Testis (tissue), 3 donors: ENCODE measurements around the gene RHBDL2. TPM values are rescaled to one million over a fixed set of nuclear protein-coding genes. Genes with fewer than 3 reads are reported as not detected.
"Not testable (repeated sequence)": the region's sequence is repeated elsewhere in the genome, so short reads cannot be mapped to it uniquely, and the experiment has no call there.

ENCODE experiments used
- DNase-seq: peaks from one replicate; pipeline ENCODE4 v3.0.0-alpha.2; 2019
- H3K27ac ChIP-seq, 2 donors: fragments of 200-600 bp; sonication (generic); one replicate each; pipeline ENCODE4 v1.5.1; 2019
- H3K27me3 ChIP-seq: fragments of 200-600 bp; sonication (generic); one replicate; pipeline ENCODE4 v1.5.1; 2019
- H3K36me3 ChIP-seq: fragments of 200-600 bp; sonication (generic); one replicate; pipeline ENCODE4 v1.5.1; 2017; ENCODE audit warnings: low read depth; ENCODE audit errors: missing control alignments
- H3K4me1 ChIP-seq: fragments of 200-600 bp; sonication (generic); one replicate; pipeline ENCODE4 v1.5.1; 2019
- H3K4me3 ChIP-seq, 2 donors: fragments of 200-600 bp; sonication (generic); one replicate each; pipeline ENCODE4 v1.5.1; 2017 to 2019
- H3K9me3 ChIP-seq: fragments of 200-600 bp; sonication (generic); one replicate; pipeline ENCODE4 v1.5.1; 2017
- POLR2A ChIP-seq: fragments of 450-650 bp; IDR thresholded peaks from one replicate; pipeline ENCODE4 v1.6.1; 2017; ENCODE audit warnings: antibody characterized with exemption, mild to moderate bottlenecking, moderate library complexity
- WGBS, 2 donors: methylation state at CpG; one replicate each; pipeline ENCODE4 v1.1.5; 2018; 5-methylcytosine and 5-hydroxymethylcytosine counted together
- intact Hi-C: fragments of 100-400 bp; cut with DNase I; formaldehyde crosslinking; loops from one replicate; pipeline ENCODE4 v1.15.1; 2023; ENCODE audit warnings: low total_unique reads
- polyA plus RNA-seq: library from polyadenylated mRNA; stranded (reverse); fragments of 350-450 nt; fragmentation: Illumina TruSeq; extraction: RNeasy Lipid Tissue Mini Kit (QIAGEN cat#74804); gene quantifications from one replicate; pipeline ENCODE4 v1.2.3, GENCODE V29; 2014; ENCODE audit warnings: low read depth, low replicate concordance; ENCODE audit not compliant: insufficient read depth
- small RNA-seq, 2 donors: library from RNA; depleted of rRNA; stranded (forward); fragments of <200 nt; gene quantifications; one replicate each; pipeline ENCODE3, GENCODE V24; 2016
- total RNA-seq, 2 donors: library from RNA; depleted of rRNA; stranded (reverse); fragments of >200 nt; gene quantifications; one replicate each; pipeline ENCODE4 v1.2.3, GENCODE V29; 2016
- TF ChIP-seq, protein P1 (sequence below), 3 experiments: fragments of 450-650 bp in 2 of 3; fragments of 200-600 bp in 1 of 3; sonication (generic) in 1 of 3; IDR thresholded peaks; one replicate each; pipeline ENCODE4 v1.5.1; 2016 to 2019; ENCODE audit warnings: antibody characterized with exemption in 3 of 3, mild to moderate bottlenecking in 2 of 3, moderate library complexity in 1 of 3

RHBDL2 gene
- total and polyA plus RNA-seq, 3 donors from 2014 or later, result 10.8 to 16.5 (median 15.1) TPM

- WGBS, 2 donors, result 90 to 98% methylated on average over 3 of the region's 3 CpGs
- Histone ChIP-seq H3K36me3 (no peaks in the 10 kb centered on the region), H3K27me3 (no peaks in the 10 kb centered on the region), H3K4me1 (no peaks in the 10 kb centered on the region), H3K4me3 (no peak overlapping the region), H3K27ac (no peak overlapping the region), H3K9me3 (no peaks in the 10 kb centered on the region)
- TF ChIP-seq, protein P1, sequence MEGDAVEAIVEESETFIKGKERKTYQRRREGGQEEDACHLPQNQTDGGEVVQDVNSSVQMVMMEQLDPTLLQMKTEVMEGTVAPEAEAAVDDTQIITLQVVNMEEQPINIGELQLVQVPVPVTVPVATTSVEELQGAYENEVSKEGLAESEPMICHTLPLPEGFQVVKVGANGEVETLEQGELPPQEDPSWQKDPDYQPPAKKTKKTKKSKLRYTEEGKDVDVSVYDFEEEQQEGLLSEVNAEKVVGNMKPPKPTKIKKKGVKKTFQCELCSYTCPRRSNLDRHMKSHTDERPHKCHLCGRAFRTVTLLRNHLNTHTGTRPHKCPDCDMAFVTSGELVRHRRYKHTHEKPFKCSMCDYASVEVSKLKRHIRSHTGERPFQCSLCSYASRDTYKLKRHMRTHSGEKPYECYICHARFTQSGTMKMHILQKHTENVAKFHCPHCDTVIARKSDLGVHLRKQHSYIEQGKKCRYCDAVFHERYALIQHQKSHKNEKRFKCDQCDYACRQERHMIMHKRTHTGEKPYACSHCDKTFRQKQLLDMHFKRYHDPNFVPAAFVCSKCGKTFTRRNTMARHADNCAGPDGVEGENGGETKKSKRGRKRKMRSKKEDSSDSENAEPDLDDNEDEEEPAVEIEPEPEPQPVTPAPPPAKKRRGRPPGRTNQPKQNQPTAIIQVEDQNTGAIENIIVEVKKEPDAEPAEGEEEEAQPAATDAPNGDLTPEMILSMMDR (IDR thresholded peaks at IDR 0.05), result no peak
- no peak for TF ChIP-seq POLR2A
- DNase-seq, result no peak
- intact Hi-C loops, result no loop called here
These were observed 95.4 kb downstream of the RHBDL2 start for GRCh38 chr1:38846210-38846609.

GRCh38 chr1:38845088-38845487 lies 96.5 kb downstream of the RHBDL2 start:
- intact Hi-C loops, result not testable (repeated sequence)

DNA sequence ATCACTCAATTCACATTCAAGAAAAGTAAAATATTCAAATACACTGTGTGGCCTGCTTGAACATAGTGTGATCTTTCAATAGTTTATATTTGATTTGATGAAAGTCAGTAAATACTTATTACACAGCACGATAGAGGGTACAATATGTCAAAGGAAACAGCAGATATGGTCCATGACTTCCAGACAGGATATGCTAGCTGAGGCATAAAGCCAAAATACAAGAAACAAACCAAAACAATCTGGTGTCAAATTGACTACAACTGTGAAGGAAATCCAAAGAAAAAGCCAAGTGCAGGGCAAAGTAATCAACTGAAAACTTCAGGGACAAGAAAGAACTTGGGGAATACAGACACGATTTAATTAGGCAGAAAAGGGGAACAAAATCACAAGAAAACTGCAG lies 101.3 kb downstream of the RHBDL2 start:
- WGBS, 2 donors, result 52 to 62% methylated on average over 2 of the region's 2 CpGs
- Histone ChIP-seq H3K36me3 (no peaks in the 10 kb centered on the region), H3K9me3 (no peaks in the 10 kb centered on the region), H3K27me3 (no peaks in the 10 kb centered on the region), H3K4me1 (no peaks in the 10 kb centered on the region), H3K4me3 (no peak overlapping the region), H3K27ac (no peak overlapping the region)
- intact Hi-C loops, result no loop called here
- no peak for TF ChIP-seq POLR2A
- TF ChIP-seq, protein P1 (IDR thresholded peaks at IDR 0.05), result no peak
- no peak for DNase-seq

More at GRCh38 chr1:38845088-38845487, 96.5 kb downstream of the RHBDL2 start:
- not testable (repeated sequence) for H3K4me3 ChIP-seq, H3K27ac ChIP-seq, H3K36me3 ChIP-seq, H3K4me1 ChIP-seq, H3K9me3 ChIP-seq, DNase-seq, H3K27me3 ChIP-seq
- 93 to 96% methylated on average over 3 of the region's 3 CpGs for WGBS, 2 donors

DNA sequence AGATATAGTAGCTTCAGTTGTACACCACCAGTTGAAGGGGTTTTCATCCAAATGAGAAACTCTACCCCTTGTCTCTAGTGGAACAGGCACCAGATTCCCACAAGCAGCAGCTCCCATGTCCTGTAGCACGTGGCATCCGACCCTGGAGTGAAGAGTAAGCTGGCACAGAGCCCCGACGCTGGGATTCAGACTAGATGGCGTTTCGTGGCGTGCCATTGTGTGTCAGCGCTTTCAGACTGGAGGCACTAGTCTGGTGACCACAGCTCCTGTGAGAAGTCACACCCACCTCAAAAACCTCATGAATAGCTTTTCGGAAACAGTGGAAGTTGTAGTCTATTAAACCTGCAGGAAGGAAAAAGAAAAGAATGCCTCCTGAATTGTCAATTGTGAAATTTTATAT lies 102.3 kb downstream of the RHBDL2 start:
- Histone ChIP-seq H3K36me3 (no peaks in the 10 kb centered on the region), H3K4me1 (no peaks in the 10 kb centered on the region), H3K4me3 (no peak overlapping the region), H3K27me3 (no peaks in the 10 kb centered on the region), H3K9me3 (no peaks in the 10 kb centered on the region), H3K27ac (no peak overlapping the region)
- TF ChIP-seq POLR2A, result no peak
- TF ChIP-seq, protein P1 (IDR thresholded peaks at IDR 0.05), result no peak
- intact Hi-C loops, result no loop called here
- no peak for DNase-seq
- 85 to 87% methylated on average over 9 of the region's 9 CpGs for WGBS, 2 donors

- DNase-seq, H3K4me1 ChIP-seq, H3K4me3 ChIP-seq, intact Hi-C loops, H3K36me3 ChIP-seq, H3K27ac ChIP-seq, H3K27me3 ChIP-seq, H3K9me3 ChIP-seq: not testable (repeated sequence)
- 86 to 90% methylated on average over 10 of the region's 10 CpGs for WGBS, 2 donors
These were observed 105.3 kb downstream of the RHBDL2 start for GRCh38 chr1:38836316-38836715.

Small RNA genes lying within 50 kb of the gene (small RNA-seq; reads per million reads assigned to genes)
- gene GJA9-MYCBP, result 0 reads per million in 2 donors
- 0 reads per million in 2 donors for gene RF00019
- 0 reads per million in 2 donors for gene RNU6-605P

Other genes starting within 250 kb of the RHBDL2 start
- gene RRAGC, start 82.1 kb downstream of the RHBDL2 start, total RNA-seq, result 10 to 100 TPM; 25.2 to 29.5 TPM
- gene RRAGC, start 82.1 kb downstream of the RHBDL2 start, polyA plus RNA-seq, result 40.3 TPM
- gene MYCBP, start 68.5 kb downstream of the RHBDL2 start, total RNA-seq, result 10 to 100 TPM; 18.5 to 24.3 TPM
- 53.0 TPM for gene MYCBP, start 68.5 kb downstream of the RHBDL2 start, polyA plus RNA-seq
- 1 to 10 TPM in 1 of 2 donors, under 1 TPM in 1; 0.19 to 1.0 TPM for gene GJA9, start 60.2 kb downstream of the RHBDL2 start, total RNA-seq
- gene GJA9, start 60.2 kb downstream of the RHBDL2 start, polyA plus RNA-seq, result 3.4 TPM
- gene AKIRIN1, start 49.4 kb upstream of the RHBDL2 start, total RNA-seq, result 100 to 1,000 TPM; 134 to 169 TPM
- 138 TPM for gene AKIRIN1, start 49.4 kb upstream of the RHBDL2 start, polyA plus RNA-seq
- 100 to 1,000 TPM; 211 to 354 TPM for gene NDUFS5, start 84.5 kb upstream of the RHBDL2 start, total RNA-seq
- gene NDUFS5, start 84.5 kb upstream of the RHBDL2 start, polyA plus RNA-seq, result 298 TPM